CD4-positive, alpha-beta T cell (primary cell): ENCODE results near the gene KCNMA1. TPM values are rescaled to one million over a fixed set of nuclear protein-coding genes. Genes with fewer than 3 reads are reported as not detected.
"Not testable (repeated sequence)": the region's sequence is repeated elsewhere in the genome, so short reads cannot be mapped to it uniquely, and the experiment has no call there.

Source experiments
- ATAC-seq: fragments of 200-7000 bp; cut with Tn5 transposase; one replicate; pipeline ENCODE4 v1.10.0; 2022; ENCODE audit warnings: mild to moderate bottlenecking; ENCODE audit not compliant: poor library complexity
- CTCF ChIA-PET: fragments of 350-600 bp; sonication (Branson Sonifier 250); formaldehyde crosslinking; loops from one replicate; lab custom pipeline; 2021; ENCODE audit warnings: antibody characterized with exemption, inconsistent platforms; lab: Charles Lee
- POLR2A ChIA-PET: fragments of 350-600 bp; sonication (Branson Sonifier 250); formaldehyde crosslinking; loops from one replicate; lab custom pipeline; 2021; ENCODE audit warnings: antibody characterized with exemption, inconsistent platforms; lab: Charles Lee
- DNase-seq, 14 experiments: peaks; one replicate each; pipeline ENCODE4 v3.0.0-alpha.2; 2013 to 2020; ENCODE audit warnings: mixed read lengths in 2 of 14
- H3K27ac ChIP-seq, 2 donors: one replicate each; pipeline versions ENCODE4 v1.5.1 to v1.7.0; 2013; ENCODE audit warnings: low read length in 2 of 2, low read depth in 1 of 2, mild to moderate bottlenecking in 1 of 2
- H3K27me3 ChIP-seq, 2 experiments: 1 replicate in 1 of 2; 2 replicates in 1 of 2; pipeline versions ENCODE4 v1.6.1 to v1.7.0; 2013; ENCODE audit warnings: low read length in 2 of 2, control low read depth in 1 of 2, mild to moderate bottlenecking in 1 of 2, moderate library complexity in 1 of 2; ENCODE audit not compliant: insufficient read depth in 2 of 2, control insufficient read depth in 1 of 2
- H3K36me3 ChIP-seq: one replicate; pipeline ENCODE4 v1.6.1; 2013; ENCODE audit warnings: low read length, control low read depth; ENCODE audit not compliant: insufficient read depth
- H3K4me1 ChIP-seq: one replicate; pipeline ENCODE4 v1.6.1; 2013; ENCODE audit warnings: low read length, control low read depth; ENCODE audit not compliant: insufficient read depth
- H3K4me3 ChIP-seq: one replicate; pipeline ENCODE4 v1.5.1; 2013; ENCODE audit warnings: mild to moderate bottlenecking, low read length, moderate library complexity
- H3K9me3 ChIP-seq, 2 experiments: 1 replicate in 1 of 2; 2 replicates in 1 of 2; pipeline versions ENCODE4 v1.6.1 to v1.7.0; 2013; ENCODE audit warnings: low read length in 2 of 2, mild to moderate bottlenecking in 2 of 2, control low read depth in 1 of 2, moderate library complexity in 1 of 2; ENCODE audit not compliant: control insufficient read depth in 1 of 2, insufficient read depth in 1 of 2
- H3K27ac Mint-ChIP-seq: one replicate; pipeline ENCODE4 v1.8.0; 2020; ENCODE audit warnings: mixed read lengths
- H3K27me3 Mint-ChIP-seq: one replicate; pipeline ENCODE4 v1.8.0; 2021; ENCODE audit warnings: mixed read lengths
- H3K36me3 Mint-ChIP-seq: one replicate; pipeline ENCODE4 v1.8.0; 2021; ENCODE audit warnings: low read depth, mixed read lengths
- H3K4me1 Mint-ChIP-seq: one replicate; pipeline ENCODE4 v1.8.0; 2021; ENCODE audit warnings: low read depth, mixed read lengths
- H3K4me3 Mint-ChIP-seq: one replicate; pipeline ENCODE4 v1.8.0; 2020; ENCODE audit warnings: mild to moderate bottlenecking, mixed read lengths
- H3K9me3 Mint-ChIP-seq: one replicate; pipeline ENCODE4 v1.8.0; 2020; ENCODE audit warnings: mixed read lengths
- CTCF ChIP-seq: fragments of 200-600 bp; IDR thresholded peaks from one replicate; pipeline ENCODE4 v1.8.0; 2022; ENCODE audit warnings: antibody characterized with exemption, mild to moderate bottlenecking
- intact Hi-C, 2 experiments: fragments of 100-400 bp; cut with DNase I in 1 of 2; cut with micrococcal nuclease in 1 of 2; formaldehyde crosslinking; loops; one replicate each; pipeline versions ENCODE4 v1.15.1 to v1.9.0; 2023 to 2025; cut with DNase I, micrococcal nuclease
- total RNA-seq, 174 experiments: library from RNA in 2 of 174; stranded (reverse) in 2 of 174; gene quantifications; one replicate each; pipeline ENCODE4 v1.2.3 and lab custom pipeline; 2021 to 2026

The KCNMA1 gene
- total RNA-seq, 2 experiments from 2014 or later, result not detected

GRCh38 chr10:77575271-77576006 is 62.2 kb downstream of the KCNMA1 start:
- H3K4me3 ChIP-seq, result no peak overlapping the region
- no peaks in the 10 kb centered on the region for H3K9me3 ChIP-seq
- H3K36me3 ChIP-seq, result no peaks in the 10 kb centered on the region
- no peaks in the 10 kb centered on the region for H3K9me3 Mint-ChIP-seq
- DNase-seq, result no peak
- intact Hi-C loops, result no loop called here
- no peak for ATAC-seq
- H3K27ac Mint-ChIP-seq, result no peak overlapping the region
- H3K27me3 Mint-ChIP-seq, result no peaks in the 10 kb centered on the region
- H3K4me3 Mint-ChIP-seq, result no peak overlapping the region
- no peaks in the 10 kb centered on the region for H3K4me1 ChIP-seq
- H3K4me1 Mint-ChIP-seq, result no peaks in the 10 kb centered on the region
- ChIA-PET CTCF (no interaction called here), POLR2A (no interaction called here)
- no peak for TF ChIP-seq CTCF
- H3K36me3 Mint-ChIP-seq, result no peaks in the 10 kb centered on the region
- H3K27me3 ChIP-seq, result no peaks in the 10 kb centered on the region
- no peak overlapping the region for H3K27ac ChIP-seq

- TF ChIP-seq CTCF, result no peak
- Mint-ChIP-seq H3K27ac (no peak overlapping the region), H3K36me3 (no peaks in the 10 kb centered on the region), H3K9me3 (no peaks in the 10 kb centered on the region), H3K4me1 (no peaks in the 10 kb centered on the region), H3K4me3 (no peak overlapping the region), H3K27me3 (no peaks in the 10 kb centered on the region)
- intact Hi-C loops, result no loop called here
- H3K27ac ChIP-seq, result no peak overlapping the region
- DNase-seq (no peak), ATAC-seq (no peak)
- H3K27me3 ChIP-seq, result no peaks in the 10 kb centered on the region
- H3K36me3 ChIP-seq, result no peaks in the 10 kb centered on the region
- H3K4me1 ChIP-seq, result no peaks in the 10 kb centered on the region
- ChIA-PET CTCF (no interaction called here), POLR2A (no interaction called here)
- H3K4me3 ChIP-seq, result no peak overlapping the region
- no peaks in the 10 kb centered on the region for H3K9me3 ChIP-seq
These were observed 63.2 kb downstream of the KCNMA1 start for GRCh38 chr10:77574438-77574837.

GRCh38 chr10:77572520-77572919 is 65.1 kb downstream of the KCNMA1 start:
- DNase-seq, ATAC-seq, H3K36me3 ChIP-seq, H3K27me3 Mint-ChIP-seq, H3K4me1 ChIP-seq, H3K27ac Mint-ChIP-seq, H3K9me3 ChIP-seq, POLR2A ChIA-PET, H3K27ac ChIP-seq, H3K4me3 ChIP-seq, H3K4me3 Mint-ChIP-seq, intact Hi-C loops, H3K27me3 ChIP-seq, H3K36me3 Mint-ChIP-seq, CTCF ChIA-PET, H3K4me1 Mint-ChIP-seq, H3K9me3 Mint-ChIP-seq: not testable (repeated sequence)

- no peak overlapping the region for H3K27ac ChIP-seq
- H3K4me3 ChIP-seq, result no peak overlapping the region
- H3K27me3 ChIP-seq, result no peaks in the 10 kb centered on the region
- H3K4me1 Mint-ChIP-seq, result no peaks in the 10 kb centered on the region
- no peak for TF ChIP-seq CTCF
- ChIA-PET CTCF (no interaction called here), POLR2A (interaction anchor here (0.8 kb wide), 1 partner anchor 25 kb away, joined by 4 read pairs; no protein-coding TSS in a partner anchor)
- ATAC-seq (no peak), DNase-seq (no peak)
- H3K27ac Mint-ChIP-seq, result no peak overlapping the region
- H3K36me3 ChIP-seq, result no peaks in the 10 kb centered on the region
- no peaks in the 10 kb centered on the region for H3K4me1 ChIP-seq
- H3K27me3 Mint-ChIP-seq, result no peaks in the 10 kb centered on the region
- intact Hi-C loops, result no loop called here
- H3K4me3 Mint-ChIP-seq, result no peak overlapping the region
- H3K36me3 Mint-ChIP-seq, result no peaks in the 10 kb centered on the region
- H3K9me3 Mint-ChIP-seq, result no peaks in the 10 kb centered on the region
- no peaks in the 10 kb centered on the region for H3K9me3 ChIP-seq
These were observed 66.1 kb downstream of the KCNMA1 start for GRCh38 chr10:77571490-77571889.
